LNCAP (cell line): Measurements from ENCODE around the gene CLK1.

Experiments
- TF ChIP-seq, protein P1 (sequence below): fragments of 450-650 bp; IDR thresholded peaks from 2 replicates; pipeline ENCODE4 v1.5.1; 2017; ENCODE audit warnings: mild to moderate bottlenecking

CLK1 gene

DNA sequence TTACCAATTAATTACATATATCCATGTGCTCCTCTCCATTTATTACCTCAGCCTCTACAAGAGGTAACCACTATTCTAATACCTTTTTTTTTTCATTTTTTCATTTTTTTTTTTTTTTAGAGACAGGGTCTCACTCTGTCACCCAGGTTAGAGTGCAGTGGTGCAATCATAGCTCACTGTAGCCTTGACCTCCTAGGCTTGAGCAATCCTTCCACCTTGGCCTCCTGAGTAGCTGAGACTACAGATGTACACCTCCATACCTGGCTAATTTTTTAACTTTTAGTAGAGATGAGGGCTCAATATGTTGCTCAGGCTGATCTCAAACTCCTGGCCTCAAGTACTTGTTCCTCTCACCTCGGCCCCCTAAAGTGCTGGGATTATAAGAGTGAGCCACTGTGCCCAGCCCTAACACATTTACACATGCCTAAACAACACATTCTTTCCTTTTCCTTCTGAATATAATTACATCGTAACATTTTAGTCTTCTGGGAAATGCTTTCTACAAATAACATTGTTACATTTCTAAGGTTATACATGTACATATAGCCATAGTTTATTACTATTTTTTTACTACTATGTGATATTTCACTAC, 13.9 kb upstream of the CLK1 start:
- TF ChIP-seq, protein P1, sequence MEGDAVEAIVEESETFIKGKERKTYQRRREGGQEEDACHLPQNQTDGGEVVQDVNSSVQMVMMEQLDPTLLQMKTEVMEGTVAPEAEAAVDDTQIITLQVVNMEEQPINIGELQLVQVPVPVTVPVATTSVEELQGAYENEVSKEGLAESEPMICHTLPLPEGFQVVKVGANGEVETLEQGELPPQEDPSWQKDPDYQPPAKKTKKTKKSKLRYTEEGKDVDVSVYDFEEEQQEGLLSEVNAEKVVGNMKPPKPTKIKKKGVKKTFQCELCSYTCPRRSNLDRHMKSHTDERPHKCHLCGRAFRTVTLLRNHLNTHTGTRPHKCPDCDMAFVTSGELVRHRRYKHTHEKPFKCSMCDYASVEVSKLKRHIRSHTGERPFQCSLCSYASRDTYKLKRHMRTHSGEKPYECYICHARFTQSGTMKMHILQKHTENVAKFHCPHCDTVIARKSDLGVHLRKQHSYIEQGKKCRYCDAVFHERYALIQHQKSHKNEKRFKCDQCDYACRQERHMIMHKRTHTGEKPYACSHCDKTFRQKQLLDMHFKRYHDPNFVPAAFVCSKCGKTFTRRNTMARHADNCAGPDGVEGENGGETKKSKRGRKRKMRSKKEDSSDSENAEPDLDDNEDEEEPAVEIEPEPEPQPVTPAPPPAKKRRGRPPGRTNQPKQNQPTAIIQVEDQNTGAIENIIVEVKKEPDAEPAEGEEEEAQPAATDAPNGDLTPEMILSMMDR: no peak

DNA sequence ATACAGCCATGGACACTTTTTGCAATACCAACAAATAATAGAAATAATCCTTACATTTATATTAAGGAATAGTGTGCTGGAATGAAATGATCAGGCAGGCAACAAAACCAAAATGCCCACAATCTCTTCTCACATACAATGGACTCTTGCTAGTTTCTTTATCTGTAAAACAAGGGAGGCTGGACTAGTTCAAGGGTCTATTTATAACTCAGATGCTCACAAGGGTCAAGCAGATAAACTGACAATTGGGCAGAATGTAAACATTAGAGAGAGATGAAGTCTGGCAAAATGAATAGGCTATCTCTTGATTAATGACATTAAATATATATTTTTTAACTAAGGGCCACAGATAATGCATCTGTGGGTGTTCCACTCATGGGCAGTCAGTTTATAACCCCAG, 13.0 kb upstream of the CLK1 start:
- TF ChIP-seq, protein P1: no peak

DNA sequence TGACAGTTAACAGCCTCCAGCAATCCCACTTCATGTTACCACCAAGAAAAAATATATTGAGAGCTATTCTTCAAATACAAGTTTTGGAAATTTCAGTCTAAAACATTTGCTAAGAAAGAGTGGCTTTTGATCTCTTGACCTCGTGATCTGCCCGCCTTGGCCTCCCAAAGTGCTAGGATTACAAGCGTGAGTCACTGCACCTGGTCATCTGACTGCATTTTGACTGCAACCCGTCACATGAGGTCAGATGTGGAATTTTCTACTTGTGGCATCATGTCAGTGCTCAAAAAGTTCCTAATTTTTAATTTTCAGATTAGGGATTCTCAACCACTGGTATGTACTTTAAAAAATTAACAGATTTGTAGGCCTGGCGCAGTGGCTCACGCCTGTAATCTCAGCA, 9.1 kb upstream of the CLK1 start:
- TF ChIP-seq, protein P1: no peak

DNA sequence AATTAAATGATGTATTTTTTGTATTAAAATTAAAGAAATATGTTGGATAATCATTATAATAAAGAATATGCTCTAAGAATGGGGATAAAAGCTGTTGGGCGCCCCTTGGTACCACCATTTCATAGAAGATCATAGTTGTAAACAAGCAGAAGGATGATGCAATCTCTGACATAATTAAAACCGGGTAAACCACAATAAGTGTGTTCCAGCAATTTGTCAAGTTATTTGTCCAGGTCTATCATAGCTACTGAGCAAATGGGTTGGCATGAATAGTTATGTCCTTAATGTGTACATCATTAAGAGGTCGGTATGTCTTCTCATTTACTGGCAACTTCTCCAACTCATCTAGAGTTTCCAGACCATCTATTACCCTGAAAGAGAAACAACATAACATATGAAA, 6.7 kb upstream of the CLK1 start:
- TF ChIP-seq, protein P1: no peak

DNA sequence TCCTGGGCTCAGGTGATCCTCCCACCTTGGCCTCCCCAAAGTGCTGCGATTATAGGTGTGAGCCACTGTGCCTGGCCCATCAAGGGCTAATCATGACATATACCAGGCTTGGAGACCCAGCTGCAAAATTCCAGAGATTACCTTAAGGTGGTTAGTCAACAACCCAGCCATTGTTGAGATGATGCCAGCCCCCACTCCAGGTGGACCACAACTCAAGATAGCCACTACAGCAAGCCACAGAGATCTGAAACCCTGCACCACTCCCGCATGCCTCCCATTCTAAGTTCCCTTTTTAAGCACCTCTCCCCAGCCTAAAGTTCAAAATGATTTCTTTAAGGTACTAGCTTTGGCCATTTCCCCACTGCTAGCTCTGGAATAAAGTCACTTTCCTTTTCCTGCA, 4.6 kb upstream of the CLK1 start:
- TF ChIP-seq, protein P1: no peak

DNA sequence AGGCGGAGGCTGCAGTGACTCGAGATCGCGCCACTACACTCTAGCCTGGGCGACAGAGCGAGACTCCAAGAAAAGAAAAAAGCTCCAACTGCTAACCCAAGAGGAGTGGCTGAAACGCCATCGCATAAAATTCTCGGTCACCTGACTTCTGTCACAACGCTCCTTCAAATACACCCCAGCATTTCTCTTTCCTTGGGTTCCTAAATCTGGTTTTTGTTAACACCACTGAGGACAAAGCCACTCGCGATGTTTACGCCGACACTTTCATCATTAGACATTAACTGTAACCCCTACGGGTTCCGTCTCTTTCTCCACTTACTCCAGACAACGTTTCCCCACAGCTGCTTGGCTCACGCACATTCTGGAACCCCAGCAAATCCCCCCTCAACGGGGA, 679 bp downstream of the CLK1 start:
- TF ChIP-seq, protein P1: no peak

DNA sequence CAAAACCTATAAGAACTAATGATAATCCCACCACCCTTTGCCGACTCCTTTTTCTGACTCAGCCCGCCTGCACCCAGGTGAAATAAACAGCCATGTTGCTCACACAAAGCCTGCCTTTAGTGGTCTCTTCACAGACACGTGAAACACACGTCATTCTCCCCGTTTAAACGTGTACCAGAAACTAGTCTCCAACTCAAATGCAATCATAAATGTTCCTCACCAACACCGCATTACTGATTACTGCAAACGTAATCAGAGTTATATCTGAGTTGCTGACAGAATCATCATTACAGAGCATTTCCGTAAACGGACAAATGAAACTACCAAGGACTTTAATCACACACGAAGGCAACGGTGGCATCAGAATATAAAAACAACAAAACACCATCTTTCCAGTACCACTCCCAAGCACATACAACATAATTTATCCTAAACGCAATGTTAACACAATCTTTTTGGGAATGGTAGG, 1.9 kb downstream of the CLK1 start:
- TF ChIP-seq, protein P1: no peak

DNA sequence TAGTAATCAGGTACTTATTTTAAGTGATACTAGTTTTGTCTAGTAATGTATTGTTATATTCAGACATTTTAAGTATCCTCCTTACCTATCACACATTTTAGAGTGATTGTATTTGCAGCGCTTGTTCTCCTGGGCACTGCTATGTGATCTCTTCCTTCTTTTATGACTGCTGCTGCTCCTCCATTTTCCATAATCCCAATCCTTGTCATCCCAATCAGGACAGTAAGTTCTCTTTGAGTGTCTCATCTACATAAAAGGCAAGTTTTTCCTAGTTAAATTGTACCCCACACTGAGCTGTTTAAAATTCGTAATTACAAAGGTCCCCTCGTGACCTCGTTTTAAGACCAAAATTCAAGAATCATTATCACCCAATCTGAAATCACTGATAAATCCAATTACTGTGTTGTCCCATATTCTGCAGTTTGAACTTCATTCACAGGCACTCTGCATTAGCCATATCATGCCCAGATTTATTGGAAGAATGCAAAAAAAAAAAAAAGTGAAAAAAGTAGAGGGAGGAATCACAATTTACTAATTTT, 2.8 kb downstream of the CLK1 start:
- TF ChIP-seq, protein P1: no peak
